Uterus (tissue), 2 donors: ENCODE results near the gene GSN.

ENCODE experiments used
- POLR2A ChIP-seq, 2 donors: fragments of 450-650 bp; IDR thresholded peaks; one replicate each; pipeline ENCODE4 v1.6.1; 2016; ENCODE audit warnings: antibody characterized with exemption in 2 of 2, mild to moderate bottlenecking in 1 of 2, moderate library complexity in 1 of 2
- TF ChIP-seq, protein P1 (sequence below), 4 experiments: fragments of 200-600 bp in 2 of 4; fragments of 450-650 bp in 2 of 4; sonication (generic) in 2 of 4; IDR thresholded peaks; one replicate each; pipeline ENCODE4 v1.5.1; 2016 to 2019; ENCODE audit warnings: antibody characterized with exemption in 4 of 4, mild to moderate bottlenecking in 2 of 4, moderate library complexity in 1 of 4

DNA sequence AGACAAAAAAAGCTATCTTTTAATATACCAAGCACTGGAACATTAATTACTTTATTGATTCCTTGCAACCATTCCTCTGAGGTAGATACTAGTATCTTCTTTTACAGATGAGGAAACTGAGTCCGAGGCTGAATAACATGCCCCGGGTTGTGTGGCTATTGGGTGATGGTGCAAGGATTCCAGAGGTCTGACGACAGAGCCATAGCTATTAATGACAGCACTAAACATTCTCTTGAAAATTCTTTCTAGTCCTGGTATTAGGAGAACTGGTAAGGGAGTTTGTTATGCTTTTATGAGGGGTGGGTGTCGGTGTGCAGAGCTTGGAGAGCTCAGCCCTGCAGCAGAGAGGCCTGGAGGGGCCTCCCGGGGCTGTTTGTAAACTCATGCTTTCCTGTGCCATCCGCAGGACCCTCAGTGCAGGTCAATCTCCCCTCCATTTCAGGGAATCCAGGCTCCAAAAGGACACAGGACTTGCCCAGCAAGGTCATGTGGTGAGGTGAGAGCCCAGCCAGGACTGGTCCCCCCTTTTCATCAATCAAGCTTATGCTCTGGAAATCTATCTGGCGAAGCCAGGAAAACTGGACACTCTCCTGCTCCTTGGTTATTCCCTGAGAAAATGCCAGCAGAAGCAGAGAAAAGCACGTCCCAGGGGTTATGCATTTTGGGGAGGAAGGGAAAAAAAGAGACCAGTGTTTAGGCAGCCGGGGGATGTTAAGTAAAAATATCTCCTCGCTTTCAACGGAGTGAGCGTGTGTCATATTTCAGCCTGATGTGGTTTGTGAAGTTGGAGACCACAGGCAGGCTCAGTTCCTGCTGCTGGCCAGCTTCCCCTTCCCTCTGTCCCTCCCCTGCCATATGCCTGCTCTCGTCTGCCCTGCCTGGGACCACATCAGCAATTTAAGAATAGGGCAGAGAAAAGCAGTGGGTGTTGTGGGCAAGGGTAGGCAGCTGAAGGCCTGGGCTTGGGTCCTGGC, 3.7 kb downstream of the GSN start:
- TF ChIP-seq, protein P1, sequence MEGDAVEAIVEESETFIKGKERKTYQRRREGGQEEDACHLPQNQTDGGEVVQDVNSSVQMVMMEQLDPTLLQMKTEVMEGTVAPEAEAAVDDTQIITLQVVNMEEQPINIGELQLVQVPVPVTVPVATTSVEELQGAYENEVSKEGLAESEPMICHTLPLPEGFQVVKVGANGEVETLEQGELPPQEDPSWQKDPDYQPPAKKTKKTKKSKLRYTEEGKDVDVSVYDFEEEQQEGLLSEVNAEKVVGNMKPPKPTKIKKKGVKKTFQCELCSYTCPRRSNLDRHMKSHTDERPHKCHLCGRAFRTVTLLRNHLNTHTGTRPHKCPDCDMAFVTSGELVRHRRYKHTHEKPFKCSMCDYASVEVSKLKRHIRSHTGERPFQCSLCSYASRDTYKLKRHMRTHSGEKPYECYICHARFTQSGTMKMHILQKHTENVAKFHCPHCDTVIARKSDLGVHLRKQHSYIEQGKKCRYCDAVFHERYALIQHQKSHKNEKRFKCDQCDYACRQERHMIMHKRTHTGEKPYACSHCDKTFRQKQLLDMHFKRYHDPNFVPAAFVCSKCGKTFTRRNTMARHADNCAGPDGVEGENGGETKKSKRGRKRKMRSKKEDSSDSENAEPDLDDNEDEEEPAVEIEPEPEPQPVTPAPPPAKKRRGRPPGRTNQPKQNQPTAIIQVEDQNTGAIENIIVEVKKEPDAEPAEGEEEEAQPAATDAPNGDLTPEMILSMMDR (IDR thresholded peaks at IDR 0.05): no peak
- TF ChIP-seq POLR2A (IDR thresholded peaks at IDR 0.05): no peak
